Bronchial epithelial cell (primary cell): Measurements from ENCODE around the gene KL. TPM values are rescaled to one million over a fixed set of nuclear protein-coding genes. Genes with fewer than 3 reads are reported as not detected.

Experiments used
- DNase-seq: peaks from one replicate; pipeline ENCODE4 v3.0.0-alpha.2; 2010; ENCODE audit warnings: low read depth
- FAIRE-seq: peaks from 2 replicates; lab custom pipeline; 2011; peaks lifted over from hg19 to GRCh38; lab: Jason Lieb, UNC
- H3K27me3 ChIP-seq: 2 replicates; pipeline ENCODE4 v1.5.1; 2011; ENCODE audit warnings: low read length; ENCODE audit not compliant: control insufficient read depth, insufficient read depth
- H3K36me3 ChIP-seq: 2 replicates; pipeline ENCODE4 v1.5.1; 2011; ENCODE audit warnings: low read length; ENCODE audit not compliant: control insufficient read depth, insufficient read depth
- H3K4me3 ChIP-seq: 2 replicates; pipeline ENCODE4 v1.5.1; 2011; ENCODE audit warnings: mild to moderate bottlenecking, low read depth, low read length, control low read depth
- CTCF ChIP-seq: IDR thresholded peaks from 2 replicates; pipeline ENCODE4 v1.5.1; 2011; ENCODE audit warnings: mild to moderate bottlenecking, moderate library complexity, low read length, control low read depth, inconsistent platforms; ENCODE audit not compliant: insufficient read depth, severe bottlenecking
- total RNA-seq: library from RNA; depleted of rRNA; stranded (reverse); fragments of >200 nt; gene quantifications from 2 replicates; pipeline ENCODE4 v1.2.1, GENCODE V29; 2014

KL gene
- total RNA-seq, 1 donor from 2014 or later: not detected

GRCh38 chr13:33114146-33114545, 97.9 kb downstream of the KL start:
- no peaks in the 10 kb centered on the region for H3K27me3 ChIP-seq
- FAIRE-seq (no peak), DNase-seq (no peak)
- TF ChIP-seq CTCF: no peak
- peaks cover 8% of the 10 kb centered on the region for H3K36me3 ChIP-seq
- no peak overlapping the region for H3K4me3 ChIP-seq

DNA sequence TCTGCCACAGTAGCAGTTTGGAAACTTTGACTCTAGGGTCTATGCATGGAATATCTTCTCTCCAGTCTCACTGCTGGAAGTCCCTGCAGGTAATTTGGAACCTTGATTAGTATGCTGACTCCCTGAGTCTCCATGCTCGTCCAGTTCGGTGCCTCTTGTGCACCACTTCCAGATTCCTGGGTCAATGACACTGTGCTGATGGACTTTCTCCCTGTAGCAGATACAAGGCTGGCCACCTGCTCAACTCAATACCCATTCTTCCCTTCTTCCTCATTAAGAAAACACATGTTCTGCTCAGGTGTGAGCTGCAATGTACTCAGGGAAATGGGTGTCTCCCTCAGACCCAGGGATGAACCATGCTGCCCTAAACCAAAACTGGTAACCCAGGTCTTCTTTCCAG, 99.1 kb downstream of the KL start:
- FAIRE-seq (no peak), DNase-seq (no peak)
- Histone ChIP-seq H3K36me3 (peaks cover 8% of the 10 kb centered on the region), H3K27me3 (no peaks in the 10 kb centered on the region), H3K4me3 (no peak overlapping the region)
- TF ChIP-seq CTCF: no peak
